ENCODE data around the gene GRIK4.

- TF ChIP-seq CTCF (conservative IDR thresholded peaks at IDR 0.05) (no peak), EZH2 (IDR thresholded peaks at IDR 0.05; ENCODE audit: low read depth) (no peak)
Observed at GRCh38 chr11:120839846-120840402, 328.4 kb downstream of the GRIK4 start.
